Measurements from ENCODE around the gene TAPBP. TPM values are rescaled to one million over a fixed set of nuclear protein-coding genes. Genes with fewer than 3 reads are reported as not detected.

The TAPBP gene
- total and polyA plus RNA-seq, 9 of the 15 experiments (the other 6 are each of a cell fraction or from before 2014, with no cell fraction given) = 5.6 to 74.0 (median 22.3) TPM

GRCh38 chr6:33324125-33324524 lies 10.2 kb upstream of the TAPBP start:
- 0 out of 2 replicates have a peak, but pooled peaks cover 3% of the 10 kb centered on the region for H4K20me1 ChIP-seq (replicated peaks; ENCODE audit: control insufficient read depth, insufficient read depth, low read length)
- POLR2A ChIA-PET = interaction anchor here (0.6 to 1.2 kb wide), 6 partner anchors 12 to 275 kb away, joined by 3 to 5 read pairs (median 3); no protein-coding TSS in a partner anchor
- H3K9me1 ChIP-seq (ENCODE audit: control insufficient read depth, insufficient read depth, low read length) = peaks cover 3% of the 10 kb centered on the region
- FAIRE-seq (peak; percentile 42), DNase-seq (ENCODE audit: extremely low read depth in 1 of 4, low spot score in 3 of 4) (no peak), ATAC-seq (no peak)
- 44% methylated on average over 7 of the region's 7 CpGs for WGBS (ENCODE audit: insufficient coverage, low coverage, missing lambda C conversion rate)
- BruUV-seq (replicated peaks) = no TSS peak
- H3K4me2 ChIP-seq (ENCODE audit: insufficient read depth, low read length) = peak overlapping the region; percentile 88
- in situ Hi-C loops (cut with MboI) = no loop called here
- peaks cover 39% of the 10 kb centered on the region for H3K79me2 ChIP-seq (ENCODE audit: control insufficient read depth, insufficient read depth, low read length)
- H3K9me3 ChIP-seq (replicated peaks; ENCODE audit: control insufficient read depth, insufficient read depth, low read depth, low read length) = no peaks in the 10 kb centered on the region
- peaks cover 25% of the 10 kb centered on the region for H3K36me3 ChIP-seq (ENCODE audit: control insufficient read depth, insufficient read depth, low read length)
- peak overlapping the region; percentile 98 for H2AFZ ChIP-seq (ENCODE audit: low read depth, low read length)
- H3K27ac ChIP-seq (ENCODE audit: extremely low read depth, low read depth, low read length) = no peak overlapping the region; the same call in 2 of the 3 replicates
- peak overlapping the region; percentile 87 to 95; a peak in 2 of 4 replicates for H3K9ac ChIP-seq (ENCODE audit: insufficient read depth in 1 of 2, low read depth in 2 of 2, low read length in 2 of 2)
- peaks cover 32 to 43% of the 10 kb centered on the region in 2 experiments for H3K4me1 ChIP-seq (replicated peaks in 1 of 2; ENCODE audit: control insufficient read depth in 2 of 2, insufficient read depth in 2 of 2, low read length in 2 of 2)
- H3K27me3 ChIP-seq (ENCODE audit: control insufficient read depth in 2 of 2, insufficient read depth in 2 of 2, low read length in 2 of 2) = no peaks in the 10 kb centered on the region
- intact Hi-C loops (cut with micrococcal nuclease) = no loop called here
- CTCF ChIA-PET (ENCODE audit: low intra/inter-chr PET ratio) = no interaction called here
- peak overlapping the region; percentile 64 for H3K4me3 ChIP-seq
- TF ChIP-seq CHCHD3 (CRISPR knock-in tag; IDR thresholded peaks at IDR 0.05) (no peak), STAT6 (CRISPR knock-in tag; IDR thresholded peaks at IDR 0.05) (no peak), ZNF589 (CRISPR knock-in tag; IDR thresholded peaks at IDR 0.05; ENCODE audit: low read depth) (0 out of 2 replicates have a peak, but pooled peaks have one; percentile 2)

Data from K562 (cell line).